GM23338 (cell line): ENCODE results near the gene TAF8. TPM values are rescaled to one million over a fixed set of nuclear protein-coding genes. Genes with fewer than 3 reads are reported as not detected.

ENCODE experiments used
- CREB1 ChIP-seq: fragments of 250-450 bp; sonication (Bioruptor Pico); IDR thresholded peaks from 2 replicates; pipeline ENCODE4 v1.5.0; 2020; ENCODE audit warnings: low read depth, mild to moderate bottlenecking, moderate library complexity
- EZH2 ChIP-seq: fragments of 200-600 bp; sonication (generic); IDR thresholded peaks from one replicate; pipeline ENCODE4 v1.8.0; 2017; ENCODE audit warnings: antibody characterized with exemption, mild to moderate bottlenecking, low read depth; ENCODE audit not compliant: unreplicated experiment
- JUNB ChIP-seq: IDR thresholded peaks from one replicate; pipeline ENCODE4 v1.6.1; 2016; ENCODE audit warnings: antibody characterized with exemption; ENCODE audit not compliant: unreplicated experiment
- NANOG ChIP-seq: IDR thresholded peaks from 2 replicates; pipeline ENCODE4 v1.6.1; 2016; ENCODE audit warnings: antibody characterized with exemption, borderline replicate concordance
- STAT1 ChIP-seq: IDR thresholded peaks from one replicate; pipeline ENCODE4 v1.6.1; 2016; ENCODE audit warnings: antibody characterized with exemption; ENCODE audit not compliant: unreplicated experiment
- ZNF114 ChIP-seq: fragments of 250-450 bp; sonication (Bioruptor Pico); IDR thresholded peaks from 2 replicates; pipeline ENCODE4 v1.5.0; 2020; ENCODE audit warnings: mild to moderate bottlenecking, moderate library complexity
- ZNF331 ChIP-seq: fragments of 250-450 bp; sonication (Bioruptor Pico); IDR thresholded peaks from 2 replicates; pipeline ENCODE4 v1.5.0; 2020; ENCODE audit warnings: low read depth, mild to moderate bottlenecking, moderate library complexity
- polyA plus RNA-seq: library from polyadenylated mRNA; unstranded; fragments of >200 nt; fragmentation: Nextera tagmentation; extraction: Ambion mirVana; gene quantifications from 2 replicates; pipeline ENCODE4 v1.2.1, GENCODE V29; 2016
- total RNA-seq: library from RNA; depleted of rRNA; stranded (reverse); fragments of >200 nt; shearing (Covaris generic); gene quantifications from 2 replicates; pipeline ENCODE4 v1.2.3, GENCODE V29; 2014
- TF ChIP-seq, protein P1 (sequence below): fragments of 250-450 bp; sonication (Bioruptor Pico); IDR thresholded peaks from 2 replicates; pipeline ENCODE4 v1.5.0; 2020; ENCODE audit warnings: mild to moderate bottlenecking, moderate library complexity
- TF ChIP-seq, protein P2 (sequence below): IDR thresholded peaks from one replicate; pipeline ENCODE4 v1.6.1; 2018; ENCODE audit warnings: antibody characterized with exemption; ENCODE audit not compliant: unreplicated experiment

Gene TAF8
- total and polyA plus RNA-seq, 2 experiments from 2014 or later, result 18.7 to 30.6 TPM

DNA sequence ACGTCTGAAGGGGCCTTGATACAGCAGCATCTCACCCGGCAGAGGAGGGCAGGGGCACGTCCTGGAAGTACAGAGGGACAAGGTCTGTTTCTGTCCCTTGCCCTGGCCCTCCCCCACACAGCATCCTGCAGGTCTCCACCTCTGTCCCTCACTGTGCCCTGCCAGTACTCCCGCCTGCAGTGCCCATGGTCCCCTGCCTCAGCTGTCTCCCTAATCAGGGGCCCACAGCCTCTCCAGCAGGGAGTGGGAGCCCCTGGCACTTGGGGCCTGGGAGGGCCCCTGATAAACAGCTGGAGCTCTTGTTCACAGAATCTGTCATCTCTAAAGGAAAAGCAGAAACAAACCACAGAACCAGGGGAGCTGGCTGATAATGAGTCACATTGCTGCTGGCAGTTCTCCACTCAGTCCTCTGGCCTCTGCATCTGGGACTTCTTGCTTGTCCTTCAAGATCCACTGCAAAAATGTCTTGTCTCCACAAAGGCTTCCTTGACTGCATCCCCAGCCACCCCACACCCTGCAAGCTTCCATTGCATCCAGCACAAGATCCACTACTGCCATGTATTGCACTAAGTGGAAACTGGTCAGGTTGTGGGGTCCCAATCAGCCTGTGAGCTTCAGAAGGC is 33.2 kb upstream of the TAF8 start (continued):
- TF ChIP-seq, protein P1, sequence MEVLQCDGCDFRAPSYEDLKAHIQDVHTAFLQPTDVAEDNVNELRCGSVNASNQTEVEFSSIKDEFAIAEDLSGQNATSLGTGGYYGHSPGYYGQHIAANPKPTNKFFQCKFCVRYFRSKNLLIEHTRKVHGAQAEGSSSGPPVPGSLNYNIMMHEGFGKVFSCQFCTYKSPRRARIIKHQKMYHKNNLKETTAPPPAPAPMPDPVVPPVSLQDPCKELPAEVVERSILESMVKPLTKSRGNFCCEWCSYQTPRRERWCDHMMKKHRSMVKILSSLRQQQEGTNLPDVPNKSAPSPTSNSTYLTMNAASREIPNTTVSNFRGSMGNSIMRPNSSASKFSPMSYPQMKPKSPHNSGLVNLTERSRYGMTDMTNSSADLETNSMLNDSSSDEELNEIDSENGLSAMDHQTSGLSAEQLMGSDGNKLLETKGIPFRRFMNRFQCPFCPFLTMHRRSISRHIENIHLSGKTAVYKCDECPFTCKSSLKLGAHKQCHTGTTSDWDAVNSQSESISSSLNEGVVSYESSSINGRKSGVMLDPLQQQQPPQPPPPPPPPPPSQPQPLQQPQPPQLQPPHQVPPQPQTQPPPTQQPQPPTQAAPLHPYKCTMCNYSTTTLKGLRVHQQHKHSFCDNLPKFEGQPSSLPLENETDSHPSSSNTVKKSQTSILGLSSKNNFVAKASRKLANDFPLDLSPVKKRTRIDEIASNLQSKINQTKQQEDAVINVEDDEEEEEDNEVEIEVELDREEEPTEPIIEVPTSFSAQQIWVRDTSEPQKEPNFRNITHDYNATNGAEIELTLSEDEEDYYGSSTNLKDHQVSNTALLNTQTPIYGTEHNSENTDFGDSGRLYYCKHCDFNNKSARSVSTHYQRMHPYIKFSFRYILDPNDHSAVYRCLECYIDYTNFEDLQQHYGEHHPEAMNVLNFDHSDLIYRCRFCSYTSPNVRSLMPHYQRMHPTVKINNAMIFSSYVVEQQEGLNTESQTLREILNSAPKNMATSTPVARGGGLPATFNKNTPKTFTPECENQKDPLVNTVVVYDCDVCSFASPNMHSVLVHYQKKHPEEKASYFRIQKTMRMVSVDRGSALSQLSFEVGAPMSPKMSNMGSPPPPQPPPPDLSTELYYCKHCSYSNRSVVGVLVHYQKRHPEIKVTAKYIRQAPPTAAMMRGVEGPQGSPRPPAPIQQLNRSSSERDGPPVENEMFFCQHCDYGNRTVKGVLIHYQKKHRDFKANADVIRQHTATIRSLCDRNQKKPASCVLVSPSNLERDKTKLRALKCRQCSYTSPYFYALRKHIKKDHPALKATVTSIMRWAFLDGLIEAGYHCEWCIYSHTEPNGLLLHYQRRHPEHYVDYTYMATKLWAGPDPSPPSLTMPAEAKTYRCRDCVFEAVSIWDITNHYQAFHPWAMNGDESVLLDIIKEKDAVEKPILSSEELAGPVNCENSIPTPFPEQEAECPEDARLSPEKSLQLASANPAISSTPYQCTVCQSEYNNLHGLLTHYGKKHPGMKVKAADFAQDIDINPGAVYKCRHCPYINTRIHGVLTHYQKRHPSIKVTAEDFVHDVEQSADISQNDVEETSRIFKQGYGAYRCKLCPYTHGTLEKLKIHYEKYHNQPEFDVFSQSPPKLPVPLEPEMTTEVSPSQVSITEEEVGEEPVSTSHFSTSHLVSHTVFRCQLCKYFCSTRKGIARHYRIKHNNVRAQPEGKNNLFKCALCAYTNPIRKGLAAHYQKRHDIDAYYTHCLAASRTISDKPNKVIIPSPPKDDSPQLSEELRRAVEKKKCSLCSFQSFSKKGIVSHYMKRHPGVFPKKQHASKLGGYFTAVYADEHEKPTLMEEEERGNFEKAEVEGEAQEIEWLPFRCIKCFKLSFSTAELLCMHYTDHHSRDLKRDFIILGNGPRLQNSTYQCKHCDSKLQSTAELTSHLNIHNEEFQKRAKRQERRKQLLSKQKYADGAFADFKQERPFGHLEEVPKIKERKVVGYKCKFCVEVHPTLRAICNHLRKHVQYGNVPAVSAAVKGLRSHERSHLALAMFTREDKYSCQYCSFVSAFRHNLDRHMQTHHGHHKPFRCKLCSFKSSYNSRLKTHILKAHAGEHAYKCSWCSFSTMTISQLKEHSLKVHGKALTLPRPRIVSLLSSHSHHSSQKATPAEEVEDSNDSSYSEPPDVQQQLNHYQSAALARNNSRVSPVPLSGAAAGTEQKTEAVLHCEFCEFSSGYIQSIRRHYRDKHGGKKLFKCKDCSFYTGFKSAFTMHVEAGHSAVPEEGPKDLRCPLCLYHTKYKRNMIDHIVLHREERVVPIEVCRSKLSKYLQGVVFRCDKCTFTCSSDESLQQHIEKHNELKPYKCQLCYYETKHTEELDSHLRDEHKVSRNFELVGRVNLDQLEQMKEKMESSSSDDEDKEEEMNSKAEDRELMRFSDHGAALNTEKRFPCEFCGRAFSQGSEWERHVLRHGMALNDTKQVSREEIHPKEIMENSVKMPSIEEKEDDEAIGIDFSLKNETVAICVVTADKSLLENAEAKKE, result no peak
- no peak for TF ChIP-seq CREB1 (CRISPR knock-in tag)
- no peak for TF ChIP-seq JUNB
- no peak for TF ChIP-seq ZNF331 (CRISPR knock-in tag)
- TF ChIP-seq, protein P2, sequence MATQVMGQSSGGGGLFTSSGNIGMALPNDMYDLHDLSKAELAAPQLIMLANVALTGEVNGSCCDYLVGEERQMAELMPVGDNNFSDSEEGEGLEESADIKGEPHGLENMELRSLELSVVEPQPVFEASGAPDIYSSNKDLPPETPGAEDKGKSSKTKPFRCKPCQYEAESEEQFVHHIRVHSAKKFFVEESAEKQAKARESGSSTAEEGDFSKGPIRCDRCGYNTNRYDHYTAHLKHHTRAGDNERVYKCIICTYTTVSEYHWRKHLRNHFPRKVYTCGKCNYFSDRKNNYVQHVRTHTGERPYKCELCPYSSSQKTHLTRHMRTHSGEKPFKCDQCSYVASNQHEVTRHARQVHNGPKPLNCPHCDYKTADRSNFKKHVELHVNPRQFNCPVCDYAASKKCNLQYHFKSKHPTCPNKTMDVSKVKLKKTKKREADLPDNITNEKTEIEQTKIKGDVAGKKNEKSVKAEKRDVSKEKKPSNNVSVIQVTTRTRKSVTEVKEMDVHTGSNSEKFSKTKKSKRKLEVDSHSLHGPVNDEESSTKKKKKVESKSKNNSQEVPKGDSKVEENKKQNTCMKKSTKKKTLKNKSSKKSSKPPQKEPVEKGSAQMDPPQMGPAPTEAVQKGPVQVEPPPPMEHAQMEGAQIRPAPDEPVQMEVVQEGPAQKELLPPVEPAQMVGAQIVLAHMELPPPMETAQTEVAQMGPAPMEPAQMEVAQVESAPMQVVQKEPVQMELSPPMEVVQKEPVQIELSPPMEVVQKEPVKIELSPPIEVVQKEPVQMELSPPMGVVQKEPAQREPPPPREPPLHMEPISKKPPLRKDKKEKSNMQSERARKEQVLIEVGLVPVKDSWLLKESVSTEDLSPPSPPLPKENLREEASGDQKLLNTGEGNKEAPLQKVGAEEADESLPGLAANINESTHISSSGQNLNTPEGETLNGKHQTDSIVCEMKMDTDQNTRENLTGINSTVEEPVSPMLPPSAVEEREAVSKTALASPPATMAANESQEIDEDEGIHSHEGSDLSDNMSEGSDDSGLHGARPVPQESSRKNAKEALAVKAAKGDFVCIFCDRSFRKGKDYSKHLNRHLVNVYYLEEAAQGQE, result no peak
- TF ChIP-seq EZH2, result no peak
- TF ChIP-seq STAT1, result no peak
- TF ChIP-seq NANOG, result no peak
- no peak for TF ChIP-seq ZNF114 (CRISPR knock-in tag)
